Activated CD4-positive, alpha-beta T cell treated with anti-CD3 and anti-CD28 coated beads, Interleukin-2, amount 50 U/mL, for 16 hours (primary cell): ENCODE data around the gene OR11H12.
"Not testable (repeated sequence)": the region's sequence is repeated elsewhere in the genome, so short reads cannot be mapped to it uniquely, and the experiment has no call there.

Experiments
- DNase-seq: peaks from one replicate; pipeline ENCODE4 v3.0.0-alpha.2; 2020

OR11H12 gene, protein sequence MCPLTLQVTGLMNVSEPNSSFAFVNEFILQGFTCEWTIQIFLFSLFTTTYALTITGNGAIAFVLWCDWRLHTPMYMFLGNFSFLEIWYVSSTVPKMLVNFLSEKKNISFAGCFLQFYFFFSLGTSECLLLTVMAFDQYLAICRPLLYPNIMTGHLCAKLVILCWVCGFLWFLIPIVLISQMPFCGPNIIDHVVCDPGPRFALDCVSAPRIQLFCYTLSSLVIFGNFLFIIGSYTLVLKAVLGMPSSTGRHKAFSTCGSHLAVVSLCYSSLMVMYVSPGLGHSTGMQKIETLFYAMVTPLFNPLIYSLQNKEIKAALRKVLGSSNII

DNA sequence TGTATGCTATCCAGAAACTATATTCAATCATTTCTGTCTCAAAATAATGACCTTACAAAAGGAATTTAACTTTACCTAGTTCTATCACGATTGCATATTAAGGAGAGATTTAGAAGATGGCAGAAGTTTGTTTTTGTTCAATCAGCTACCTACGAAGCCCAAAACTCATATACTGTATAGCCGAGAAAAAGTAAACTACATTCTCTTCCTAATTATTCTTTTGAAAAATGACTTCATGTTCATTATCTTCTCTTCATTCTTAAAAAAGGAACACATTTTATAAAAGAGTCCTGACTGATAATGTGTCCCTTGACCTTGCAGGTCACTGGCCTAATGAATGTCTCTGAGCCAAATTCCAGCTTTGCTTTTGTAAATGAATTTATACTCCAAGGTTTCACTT, at the start of gene OR11H12:
Gene OR11H12, plus strand, starts transcription at position 301 of the 400 bp plus-strand sequence. Its CDS starts 0 bp downstream, at position 301.
- DNase-seq = not testable (repeated sequence)

DNA sequence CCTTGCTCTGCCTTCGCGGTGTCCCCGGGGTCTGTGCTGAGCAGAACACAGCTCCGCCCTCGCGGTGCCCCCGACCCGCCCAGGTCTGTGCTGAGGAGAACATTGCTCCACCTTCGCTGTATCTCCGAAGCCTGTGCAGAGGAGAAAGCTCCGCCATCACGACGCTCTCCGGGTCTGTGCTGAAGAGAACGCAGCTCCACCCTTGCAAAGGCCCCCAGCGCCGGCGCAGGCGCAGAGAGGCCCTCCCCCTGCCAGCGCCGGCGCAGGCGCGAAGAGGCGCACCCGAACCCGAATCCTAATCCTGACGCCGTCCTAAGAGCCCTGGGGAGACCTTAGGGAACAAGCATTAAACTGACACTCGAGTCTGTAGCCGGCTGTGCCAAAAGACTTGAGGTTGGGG, 18.0 kb upstream of the OR11H12 start:
- DNase-seq = not testable (repeated sequence)

DNA sequence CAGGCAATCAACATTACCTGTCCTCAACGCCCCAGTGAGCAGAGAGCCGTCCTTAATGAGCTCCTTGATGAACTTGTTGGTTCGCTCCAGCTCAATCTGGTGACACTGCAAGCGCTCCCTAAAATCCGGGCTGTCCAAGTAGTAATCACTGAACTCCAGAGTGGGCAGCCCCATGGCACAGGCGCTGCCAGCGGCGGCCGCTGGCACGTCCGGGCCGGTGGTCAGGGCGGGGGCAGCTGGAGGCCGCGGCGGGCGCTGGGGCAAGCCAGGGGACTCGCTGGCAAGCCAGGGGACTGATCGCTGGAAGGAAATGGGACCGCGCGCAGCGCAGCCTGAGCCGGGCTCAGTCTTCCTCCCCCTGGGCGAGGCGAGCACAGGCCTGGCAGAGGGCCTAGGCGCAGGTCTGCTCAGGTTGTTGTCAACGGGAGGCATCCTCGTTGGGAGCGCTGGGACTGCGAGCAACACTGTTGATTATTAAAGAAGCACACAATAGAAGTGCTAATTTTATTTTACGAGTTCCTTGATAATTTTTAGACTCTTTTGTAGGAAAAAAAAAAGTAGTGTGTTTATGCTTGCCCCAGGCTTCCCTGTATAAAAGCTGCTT, 25.8 kb downstream of the OR11H12 start:
- DNase-seq = not testable (repeated sequence)

DNA sequence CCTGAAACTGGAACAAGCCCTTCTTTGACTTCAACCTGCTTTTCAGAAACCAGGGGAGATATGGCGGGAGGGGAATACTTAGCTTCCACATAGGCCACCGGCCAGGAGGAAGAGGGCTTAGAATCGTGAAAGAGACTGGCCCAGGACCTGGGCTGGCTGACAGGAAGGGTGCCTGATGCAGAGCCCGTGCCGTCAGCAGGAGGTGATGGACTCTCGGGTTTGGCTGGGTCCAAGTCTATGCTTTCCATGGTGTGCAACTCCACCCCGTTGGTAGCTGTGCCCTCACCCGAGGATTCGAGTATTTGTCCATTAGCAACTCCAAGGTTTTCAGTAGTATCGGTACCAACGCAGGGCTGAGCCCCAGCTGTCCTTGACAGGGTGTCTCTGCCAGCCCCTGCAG, 35.1 kb downstream of the OR11H12 start:
- not testable (repeated sequence) for DNase-seq

DNA sequence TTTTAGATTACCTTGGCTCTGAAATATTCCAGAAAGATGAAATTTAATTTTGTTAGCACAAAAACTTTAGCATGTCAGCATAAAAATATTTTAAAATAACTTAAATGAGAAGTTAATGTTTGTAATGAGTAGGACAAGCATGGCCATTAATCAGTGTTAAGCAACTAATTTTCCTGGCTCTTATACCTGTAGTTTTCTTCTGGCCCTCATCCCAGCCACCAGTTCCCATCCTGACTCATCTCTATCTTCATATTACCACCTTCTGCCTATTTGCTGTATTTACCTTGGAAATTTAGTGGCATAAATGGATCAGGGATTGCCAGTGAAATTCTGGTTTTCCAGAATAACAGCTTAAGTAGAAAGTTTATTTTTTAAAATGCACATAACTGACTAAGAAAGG, 37.1 kb downstream of the OR11H12 start:
- not testable (repeated sequence) for DNase-seq

DNA sequence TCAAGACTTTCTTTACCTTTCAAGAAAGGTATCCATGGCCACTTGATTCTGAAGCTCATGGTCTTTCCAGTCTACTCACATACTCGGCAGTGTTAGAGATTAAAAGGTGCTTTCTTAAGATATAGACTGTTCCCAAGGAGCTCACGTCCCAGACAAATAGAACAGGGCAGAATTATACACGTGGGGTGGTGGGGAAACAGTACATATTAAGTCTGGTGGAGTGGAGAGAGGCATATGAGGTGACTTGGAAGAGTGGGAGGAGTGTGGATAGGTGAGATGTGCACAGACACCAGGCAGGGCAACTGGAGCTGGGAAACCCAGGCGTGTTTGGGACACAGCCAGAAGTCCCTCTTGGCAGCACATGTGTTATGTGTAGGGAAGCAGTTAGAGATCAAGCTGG, 37.9 kb downstream of the OR11H12 start:
- not testable (repeated sequence) for DNase-seq

DNA sequence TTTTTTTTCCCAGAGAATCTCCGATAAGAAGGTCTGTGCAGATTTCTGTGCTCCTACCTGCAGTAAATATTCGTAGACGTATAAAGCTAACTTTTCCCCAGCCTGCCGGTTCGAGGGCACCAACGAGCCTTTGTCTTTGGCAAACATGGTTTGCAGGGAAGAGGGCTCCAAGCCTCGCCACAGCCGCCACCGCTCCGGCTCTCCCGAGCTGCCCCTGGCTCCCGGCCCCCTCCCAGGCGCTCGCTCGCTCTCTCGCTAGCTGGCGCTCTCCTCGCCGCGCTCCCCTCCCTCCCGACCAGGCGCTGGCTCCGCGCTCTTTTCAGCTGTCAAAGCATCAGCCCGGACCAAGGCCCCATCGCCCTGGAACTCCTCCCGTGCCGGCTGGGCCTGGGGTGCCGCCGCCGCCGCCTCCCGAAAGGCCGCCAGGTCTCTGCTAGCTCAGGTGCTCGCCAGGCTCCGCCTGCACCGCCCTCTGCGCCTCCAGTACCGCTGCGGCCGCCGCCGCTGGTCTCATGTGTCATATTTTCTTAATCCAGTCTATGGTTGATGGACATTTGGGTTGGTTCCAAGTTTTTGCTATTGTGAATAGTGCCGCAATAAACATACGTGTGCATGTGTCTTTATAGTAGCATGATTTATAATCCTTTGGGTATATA, 45.3 kb downstream of the OR11H12 start:
- DNase-seq = not testable (repeated sequence)
